Aorta (tissue), 5 donors: ENCODE measurements around the gene L2HGDH. TPM values are rescaled to one million over a fixed set of nuclear protein-coding genes. Genes with fewer than 3 reads are reported as not detected.

Experiments
- ATAC-seq: fragments of 200-7000 bp; cut with Tn5 transposase; one replicate; pipeline ENCODE4 v1.9.1; 2022; ENCODE audit warnings: moderate library complexity; ENCODE audit not compliant: low FRiP score
- DNase-seq, 2 donors: peaks; one replicate each; pipeline ENCODE4 v3.0.0-alpha.2; 2020
- H3K27ac ChIP-seq, 2 donors: one replicate each; pipeline ENCODE4 v1.5.1; 2013; ENCODE audit warnings: low read length in 2 of 2, mild to moderate bottlenecking in 2 of 2, moderate library complexity in 2 of 2, control low read depth in 1 of 2, inconsistent platforms in 1 of 2, low read depth in 1 of 2
- H3K27me3 ChIP-seq, 2 donors: one replicate each; pipeline ENCODE4 v1.6.1; 2013; ENCODE audit warnings: control low read depth in 1 of 2, low read length in 1 of 2, mild to moderate bottlenecking in 1 of 2, moderate library complexity in 1 of 2; ENCODE audit not compliant: insufficient read depth in 2 of 2, control insufficient read depth in 1 of 2
- H3K36me3 ChIP-seq, 2 donors: one replicate each; pipeline ENCODE4 v1.6.1; 2013; ENCODE audit warnings: control low read depth in 1 of 2, low read length in 1 of 2, mild to moderate bottlenecking in 1 of 2; ENCODE audit not compliant: insufficient read depth in 2 of 2, control insufficient read depth in 1 of 2
- H3K4me1 ChIP-seq, 2 donors: one replicate each; pipeline ENCODE4 v1.6.1; 2013; ENCODE audit warnings: low read length in 2 of 2, control low read depth in 1 of 2, mild to moderate bottlenecking in 1 of 2, moderate library complexity in 1 of 2; ENCODE audit not compliant: insufficient read depth in 2 of 2, control insufficient read depth in 1 of 2
- H3K4me3 ChIP-seq, 2 donors: one replicate each; pipeline ENCODE4 v1.5.1; 2013; ENCODE audit warnings: low read length in 2 of 2, control low read depth in 1 of 2, mild to moderate bottlenecking in 1 of 2
- H3K9me3 ChIP-seq: one replicate; pipeline ENCODE4 v1.6.1; 2013; ENCODE audit warnings: mild to moderate bottlenecking, low read length; ENCODE audit not compliant: control insufficient read depth
- WGBS, 2 donors: extraction: QIAGEN DNeasy Blood & Tissue Kit; methylation state at CpG; one replicate each; pipeline ENCODE4 v1.1.7; 2013; 5-methylcytosine and 5-hydroxymethylcytosine counted together
- intact Hi-C, 2 donors: fragments of 100-400 bp; cut with DNase I; formaldehyde crosslinking; loops; one replicate each; pipeline versions ENCODE4 v1.14.2 to v1.15.0; 2022
- polyA plus RNA-seq, 2 donors: library from polyadenylated mRNA; stranded (reverse); fragments of 200-250 nt; gene quantifications; one replicate each; pipeline ENCODE4 v1.2.3, GENCODE V29; 2013
- total RNA-seq, 2 donors: library from RNA; stranded (reverse); fragmentation: NEBNext Ultra II Directional; extraction: Animal tissue kit (Norgen Biotek cat#: 25700); gene quantifications; one replicate each; pipeline ENCODE4 v1.2.1, GENCODE V29; 2021
- donor health status: healthy with polysubstance abuse.
- donor health status: Bipolar disorder and iron deficiency.
- donor health status: DM: no; HTN: no; CAD: no.
- donor health status: DM: no; HTN: no; CAD: no.
- donor health status: DM: yes; HTN: yes; CAD: no.

L2HGDH gene
- total and polyA plus RNA-seq, 4 donors, result 1.9 to 2.7 (median 2.3) TPM

- DNase-seq, result no peak
- 56 to 83% methylated on average over 2 of the region's 2 CpGs for WGBS, 2 donors
- H3K27me3 ChIP-seq, result no peaks in the 10 kb centered on the region
- H3K9me3 ChIP-seq, result no peaks in the 10 kb centered on the region
- intact Hi-C loops, result no loop called here
- no peaks in the 10 kb centered on the region for H3K36me3 ChIP-seq
- no peaks in the 10 kb centered on the region for H3K4me1 ChIP-seq
- H3K27ac ChIP-seq, result no peak overlapping the region
- no peak overlapping the region for H3K4me3 ChIP-seq
- ATAC-seq, result no peak
Observed at GRCh38 chr14:50257732-50258131, 54.3 kb downstream of the L2HGDH start.

- intact Hi-C loops, result no loop called here
- Histone ChIP-seq H3K9me3 (no peaks in the 10 kb centered on the region), H3K4me3 (no peak overlapping the region), H3K27me3 (no peaks in the 10 kb centered on the region), H3K4me1 (no peaks in the 10 kb centered on the region), H3K27ac (no peak overlapping the region), H3K36me3 (no peaks in the 10 kb centered on the region)
- WGBS, 2 donors, result 95 to 97% methylated on average over 3 of the region's 3 CpGs
- DNase-seq (no peak), ATAC-seq (no peak)
Observed at GRCh38 chr14:50254248-50254647, 57.8 kb downstream of the L2HGDH start.

DNA sequence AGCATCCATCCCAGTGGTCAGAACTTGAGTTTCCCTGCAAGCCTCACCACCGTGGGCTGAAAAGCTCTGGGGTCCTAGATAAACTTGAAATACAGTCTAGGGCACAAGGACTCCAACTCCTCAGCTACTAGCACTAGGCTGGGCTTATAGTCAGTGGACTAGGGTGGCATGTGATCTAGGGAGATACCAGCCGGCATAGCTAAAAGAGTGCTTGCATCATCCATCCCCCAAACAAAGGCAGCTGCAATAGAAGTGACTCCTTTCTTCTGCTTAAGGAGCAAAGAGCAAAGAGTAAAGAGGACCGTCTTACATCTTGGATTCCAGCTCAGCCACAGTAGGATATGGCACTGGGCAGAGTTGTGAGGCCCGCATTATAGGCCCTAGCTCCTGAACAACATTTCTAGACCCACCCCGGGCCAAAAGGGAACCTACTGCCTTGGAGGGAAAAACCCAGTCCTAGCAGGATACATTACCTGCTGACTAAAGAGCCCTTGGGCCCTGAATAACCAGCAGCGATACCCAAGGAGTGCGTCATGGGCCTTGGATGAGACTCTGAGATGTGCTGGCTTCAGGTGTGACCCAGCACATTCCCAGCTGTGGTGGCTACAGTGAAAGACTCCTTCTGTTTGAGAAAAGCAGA, 62.8 kb downstream of the L2HGDH start:
- H3K27ac ChIP-seq, result no peak overlapping the region
- no peak for ATAC-seq
- H3K36me3 ChIP-seq, result no peaks in the 10 kb centered on the region
- intact Hi-C loops, result no loop called here
- H3K27me3 ChIP-seq, result no peaks in the 10 kb centered on the region
- WGBS, 2 donors, result 93 to 95% methylated on average over 7 of the region's 7 CpGs
- no peaks in the 10 kb centered on the region for H3K9me3 ChIP-seq
- H3K4me3 ChIP-seq, result no peak overlapping the region
- no peak for DNase-seq
- no peaks in the 10 kb centered on the region for H3K4me1 ChIP-seq

DNA sequence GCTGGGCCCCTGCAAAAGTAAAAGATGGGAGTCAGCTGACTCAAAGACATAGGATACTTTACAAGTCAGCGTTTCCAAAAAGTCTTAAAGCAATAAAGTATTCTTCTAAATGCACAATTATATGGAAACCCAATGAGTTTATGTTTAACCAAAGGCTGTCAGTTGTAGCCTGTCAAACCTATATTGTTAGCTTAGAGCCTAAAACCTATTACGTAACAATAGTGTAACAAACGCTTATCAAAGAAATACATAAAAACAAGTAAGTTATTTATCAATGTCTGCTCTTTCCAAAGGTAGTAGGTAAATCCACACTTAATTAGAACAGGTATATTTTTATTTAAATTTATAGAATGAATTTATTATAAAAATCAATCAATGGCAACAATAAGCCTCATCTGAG, 64.8 kb downstream of the L2HGDH start:
- H3K27me3 ChIP-seq, result no peaks in the 10 kb centered on the region
- ATAC-seq, result no peak
- no peak overlapping the region for H3K4me3 ChIP-seq
- H3K27ac ChIP-seq, result no peak overlapping the region
- no peak for DNase-seq
- intact Hi-C loops, result no loop called here
- no peaks in the 10 kb centered on the region for H3K9me3 ChIP-seq
- H3K36me3 ChIP-seq, result no peaks in the 10 kb centered on the region
- 92 to 93% methylated on average over 3 of the region's 3 CpGs for WGBS, 2 donors
- H3K4me1 ChIP-seq, result no peaks in the 10 kb centered on the region

DNA sequence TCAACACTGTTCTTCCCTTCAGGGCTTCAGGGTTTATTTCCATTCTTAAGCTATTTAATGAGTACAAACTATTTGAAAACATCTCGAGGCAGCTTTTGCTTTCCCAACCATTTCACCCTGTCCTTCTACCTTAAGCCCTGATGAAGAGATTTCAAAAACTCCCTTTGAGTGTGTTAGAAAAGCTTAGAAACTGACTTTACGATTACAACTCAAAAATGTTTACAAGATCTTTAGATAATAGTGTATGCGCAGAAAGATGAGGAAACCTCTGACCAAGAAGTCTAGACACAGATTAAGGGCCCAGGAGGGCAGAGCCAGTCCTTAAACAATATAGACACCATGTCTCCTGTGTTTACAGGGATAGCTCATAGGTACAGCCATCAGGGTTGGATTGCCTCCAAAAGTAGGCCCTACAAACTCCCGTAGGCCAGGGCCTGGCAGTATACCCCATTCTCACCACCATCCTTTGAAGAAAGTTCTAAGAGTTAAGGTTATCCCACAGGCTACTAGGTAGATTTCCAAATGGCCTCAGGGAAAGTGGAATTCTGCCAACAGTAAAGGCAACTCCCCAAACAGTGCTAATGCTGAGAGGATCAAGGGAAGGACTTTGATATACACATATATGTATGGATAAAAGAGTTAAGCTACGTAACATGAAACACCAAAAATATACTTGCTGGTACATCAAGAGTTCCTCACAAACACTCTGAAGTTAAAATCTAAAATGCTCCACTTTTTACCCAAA, 69.3 kb downstream of the L2HGDH start:
- no peak overlapping the region for H3K27ac ChIP-seq
- ATAC-seq (no peak), DNase-seq (no peak)
- no peaks in the 10 kb centered on the region for H3K4me1 ChIP-seq
- WGBS, 2 donors, result 93 to 95% methylated on average over 5 of the region's 5 CpGs
- intact Hi-C loops, result no loop called here
- no peak overlapping the region for H3K4me3 ChIP-seq
- H3K36me3 ChIP-seq, result no peaks in the 10 kb centered on the region
- H3K9me3 ChIP-seq, result no peaks in the 10 kb centered on the region
- H3K27me3 ChIP-seq, result no peaks in the 10 kb centered on the region

DNA sequence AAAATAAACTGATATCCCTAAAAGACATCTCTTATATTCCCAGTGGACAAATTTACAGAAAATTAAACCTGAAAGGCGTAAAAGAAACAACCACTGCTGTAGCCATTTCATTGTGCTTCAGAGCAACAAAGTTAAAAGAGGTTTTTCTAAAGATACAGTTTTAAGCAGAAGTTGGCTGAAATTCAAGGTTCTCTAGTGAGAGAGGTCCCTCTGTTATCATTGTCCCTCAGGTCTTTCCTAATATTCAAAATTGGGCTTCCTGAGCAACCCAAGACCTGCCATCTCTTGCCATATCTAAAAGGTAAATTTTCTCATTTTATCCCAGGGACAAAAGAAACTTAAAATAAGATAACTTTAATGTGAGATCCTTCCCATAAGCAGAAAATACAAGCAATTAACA, 69.9 kb downstream of the L2HGDH start:
- H3K27ac ChIP-seq, result no peak overlapping the region

DNA sequence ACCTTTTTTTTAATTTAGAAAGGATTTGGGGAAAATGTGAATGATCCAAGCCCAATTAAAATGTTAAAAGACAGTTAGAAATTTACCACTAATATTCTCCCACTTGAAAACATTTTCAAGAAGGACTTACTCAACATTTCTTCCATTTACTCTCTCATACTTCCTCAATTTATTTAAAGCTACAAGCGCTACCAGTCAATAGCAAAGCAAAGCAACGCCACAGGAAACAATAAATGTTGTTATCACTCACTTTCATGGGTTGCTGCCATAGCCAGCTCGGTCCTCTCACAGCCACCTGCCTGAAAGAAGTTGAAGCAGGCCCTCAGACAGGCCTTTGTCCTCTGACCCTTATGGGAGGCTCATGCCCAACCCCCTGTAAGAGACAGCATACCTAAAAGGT, 74.6 kb downstream of the L2HGDH start:
- H3K4me1 ChIP-seq, result no peaks in the 10 kb centered on the region
- H3K9me3 ChIP-seq, result no peaks in the 10 kb centered on the region
- DNase-seq (no peak), ATAC-seq (no peak)
- H3K4me3 ChIP-seq, result no peak overlapping the region
- no peaks in the 10 kb centered on the region for H3K36me3 ChIP-seq
- intact Hi-C loops, result loop anchor here in 1 of 2 donors (10.0 kb wide), 1 partner anchor 113 kb away; no protein-coding TSS in a partner anchor
- 67% methylated on average over 3 of the region's 3 CpGs for WGBS, 2 donors
- no peak overlapping the region for H3K27ac ChIP-seq
- no peaks in the 10 kb centered on the region for H3K27me3 ChIP-seq

More for the DNA sequence above, 69.9 kb downstream of the L2HGDH start:
- ATAC-seq (no peak), DNase-seq (no peak)
- no peaks in the 10 kb centered on the region for H3K27me3 ChIP-seq
- no peaks in the 10 kb centered on the region for H3K9me3 ChIP-seq
- 92 to 99% methylated on average over 1 of the region's 1 CpG for WGBS, 2 donors
- H3K4me3 ChIP-seq, result no peak overlapping the region
- no peaks in the 10 kb centered on the region for H3K4me1 ChIP-seq
- H3K36me3 ChIP-seq, result no peaks in the 10 kb centered on the region
- intact Hi-C loops, result no loop called here

DNA sequence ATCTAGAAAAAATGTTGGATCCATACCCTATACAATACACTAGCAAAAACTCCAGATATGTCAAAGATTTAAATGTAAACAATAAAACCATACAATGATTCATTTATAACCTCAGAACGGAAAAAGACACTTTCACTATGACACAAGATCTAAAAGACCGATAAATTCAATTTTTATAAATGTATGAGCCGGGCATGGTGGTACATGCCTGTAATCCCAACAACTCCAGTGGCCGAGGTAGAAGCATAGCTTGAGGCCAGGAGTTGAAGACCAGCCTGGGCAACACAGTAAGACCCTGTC, 78.1 kb downstream of the L2HGDH start:
- ATAC-seq (no peak), DNase-seq (no peak)
- 93 to 94% methylated on average over 4 of the region's 4 CpGs for WGBS, 2 donors
- no peaks in the 10 kb centered on the region for H3K36me3 ChIP-seq
- intact Hi-C loops, result loop anchor here in 1 of 2 donors (5.0 to 10.0 kb wide), 2 partner anchors 78 to 109 kb away; partner anchors contain the start of genes DMAC2L and L2HGDH
- H3K27ac ChIP-seq, result no peak overlapping the region
- H3K4me1 ChIP-seq, result no peaks in the 10 kb centered on the region
- H3K4me3 ChIP-seq, result no peak overlapping the region
- no peaks in the 10 kb centered on the region for H3K9me3 ChIP-seq
- H3K27me3 ChIP-seq, result no peaks in the 10 kb centered on the region
